CD4-positive, alpha-beta T cell treated with Interleukin-21 for 1 hour (primary cell): ENCODE measurements around the gene LILRA2.
"Not testable (repeated sequence)": the region's sequence is repeated elsewhere in the genome, so short reads cannot be mapped to it uniquely, and the experiment has no call there.

Source experiments
- DNase-seq: peaks from one replicate; pipeline ENCODE4 v3.0.0-alpha.2; 2020

LILRA2 gene

DNA sequence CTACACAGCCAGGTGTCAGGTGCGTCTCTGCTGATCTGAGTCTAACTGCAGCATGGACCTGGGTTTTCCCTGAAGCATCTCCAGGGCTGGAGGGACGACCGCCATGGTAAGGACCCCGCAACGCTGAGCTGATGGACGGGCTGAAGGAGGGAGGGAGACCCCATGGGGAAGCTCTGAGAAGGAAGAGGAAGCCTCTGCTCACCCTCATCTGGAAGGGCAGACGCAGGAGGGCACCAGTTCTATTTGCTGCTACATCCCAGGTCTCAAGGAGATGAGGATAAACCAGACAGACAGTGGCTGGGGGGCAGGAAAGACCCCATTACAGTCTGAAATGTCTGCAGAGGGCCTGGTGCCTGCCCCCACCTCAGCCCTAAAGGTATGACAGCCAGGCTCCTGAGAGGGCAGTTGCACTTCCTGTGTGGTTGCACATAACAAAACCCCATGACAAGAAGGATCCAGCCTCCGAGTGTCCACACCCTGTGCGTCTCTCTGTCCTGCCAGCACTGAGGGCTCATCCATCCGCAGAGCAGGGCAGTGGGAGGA, at the start of gene LILRA2:
Gene LILRA2, plus strand, starts transcription at position 461 of the 543 bp plus-strand sequence. CDS start 89 bp downstream, outside the sequence.
- no peak for DNase-seq

- DNase-seq = no peak
Measured at GRCh38 chr19:54525636-54526035, 48.0 kb upstream of the LILRA2 start.

DNA sequence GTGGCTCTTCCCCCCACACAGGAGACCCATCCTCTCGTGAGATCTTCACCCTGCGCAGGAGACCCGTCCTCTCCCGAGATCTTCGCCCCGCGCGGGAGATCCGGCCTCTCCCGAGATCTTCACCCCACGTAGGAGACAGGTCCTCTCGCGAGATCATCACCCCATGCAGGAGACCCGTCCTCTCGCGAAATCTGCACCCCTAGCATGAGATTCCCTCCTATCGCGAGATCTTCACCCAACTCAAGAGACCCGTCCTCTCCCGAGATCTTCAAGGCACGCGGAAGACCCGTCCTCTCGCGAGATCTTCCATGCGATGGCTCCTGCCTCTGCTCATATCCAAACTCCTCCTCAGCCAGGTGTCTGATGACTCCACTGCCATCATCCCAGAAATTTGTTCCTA, 46.6 kb upstream of the LILRA2 start:
- DNase-seq = no peak

DNA sequence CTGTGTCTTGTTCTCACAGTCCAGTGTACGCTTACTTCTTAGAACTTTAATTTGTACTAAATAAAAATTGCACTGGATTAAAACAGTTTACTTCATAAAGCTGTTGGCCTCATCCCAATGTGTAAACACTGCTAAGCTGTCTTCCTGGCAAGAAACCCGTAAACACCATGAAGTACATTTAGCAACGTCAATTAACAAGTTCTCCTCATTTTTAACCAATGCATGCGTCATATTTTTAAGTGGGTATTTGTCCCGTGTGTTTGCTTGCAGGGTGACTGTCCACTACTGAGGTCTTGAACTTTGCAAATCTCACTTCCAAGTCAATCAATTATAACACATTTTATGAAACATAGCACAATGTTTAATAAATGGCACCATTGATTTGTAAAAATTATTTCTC, 42.7 kb upstream of the LILRA2 start:
- DNase-seq = no peak

DNA sequence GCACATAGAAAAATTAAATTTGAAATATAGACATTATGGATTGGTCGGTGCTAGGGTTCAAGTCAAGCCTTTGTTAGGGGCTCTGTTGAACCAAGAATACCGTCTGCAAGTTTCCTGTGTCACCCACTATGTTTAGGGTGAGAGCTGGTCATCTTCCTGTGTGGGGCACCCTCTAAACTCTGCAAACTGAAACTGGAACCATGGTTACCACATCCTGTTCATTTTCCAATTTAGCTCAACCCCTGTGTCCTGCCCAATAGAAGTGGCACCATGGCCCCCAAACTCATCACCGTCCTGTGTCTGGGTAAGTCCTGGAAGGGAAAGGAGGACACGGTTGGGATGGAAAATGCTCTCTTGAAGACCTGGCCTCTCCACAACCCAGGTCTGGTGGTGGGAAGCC, 41.1 kb upstream of the LILRA2 start:
- DNase-seq = peak; percentile 28

GRCh38 chr19:54533476-54533875, 40.1 kb upstream of the LILRA2 start:
- no peak for DNase-seq

DNA sequence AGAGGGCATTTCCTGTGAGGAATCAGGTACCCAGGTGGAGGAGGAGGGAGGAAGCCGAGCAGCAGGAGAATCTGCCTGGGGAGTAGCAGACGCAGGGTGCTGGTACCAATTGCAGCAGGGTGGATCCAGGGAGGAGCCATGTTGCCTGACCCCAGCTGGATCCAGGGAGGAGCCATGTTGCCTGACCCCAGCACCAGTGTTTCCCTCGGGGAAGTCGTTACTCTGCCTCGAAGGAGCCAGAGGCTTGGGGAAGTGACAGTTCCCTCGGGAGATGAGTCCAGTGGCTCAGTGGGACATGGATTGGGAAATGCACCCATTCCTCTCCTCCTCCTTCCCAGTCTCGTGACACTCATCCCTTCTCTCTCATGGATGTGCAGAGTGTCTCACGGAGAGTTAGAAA, 39.4 kb upstream of the LILRA2 start:
- no peak for DNase-seq

DNA sequence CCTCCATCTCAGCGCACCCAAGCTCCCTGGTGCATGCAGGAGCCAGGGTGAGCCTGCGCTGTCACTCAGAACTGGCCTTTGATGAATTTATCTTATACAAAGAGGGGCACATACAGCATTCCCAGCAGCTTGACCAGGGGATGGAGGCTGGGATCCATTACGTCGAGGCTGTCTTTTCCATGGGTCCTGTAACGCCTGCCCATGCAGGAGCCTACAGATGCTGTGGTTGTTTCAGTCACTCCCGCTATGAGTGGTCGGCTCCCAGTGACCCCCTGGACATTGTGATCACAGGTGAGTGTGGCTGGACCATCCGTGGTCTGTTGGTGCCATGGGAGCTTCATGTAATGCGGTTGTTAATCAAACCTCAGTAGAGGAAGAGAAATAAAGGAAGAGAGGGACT, 38.0 kb upstream of the LILRA2 start:
- DNase-seq = no peak

GRCh38 chr19:54536956-54537355, 36.6 kb upstream of the LILRA2 start:
- no peak for DNase-seq

GRCh38 chr19:54541712-54542111, 31.9 kb upstream of the LILRA2 start:
- no peak for DNase-seq

DNA sequence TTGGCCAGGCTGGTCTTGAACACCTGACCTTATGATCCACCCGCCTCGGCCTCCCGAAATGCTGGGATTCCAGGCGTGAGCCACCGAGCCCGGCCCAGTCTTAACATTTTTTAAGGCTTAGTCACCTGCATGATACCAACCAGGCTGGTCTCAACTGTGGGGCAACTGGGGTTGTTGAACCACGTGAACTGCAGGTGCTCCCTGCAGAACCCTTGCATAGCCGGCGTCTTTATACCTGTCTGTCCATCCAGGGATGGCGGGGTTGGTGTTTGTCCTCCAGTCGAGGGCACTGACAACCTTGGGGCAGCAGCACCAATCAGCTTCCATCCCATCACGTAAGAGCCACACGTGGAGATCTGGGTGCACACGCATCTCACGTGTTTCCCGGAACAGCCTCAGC, 24.8 kb upstream of the LILRA2 start:
- DNase-seq = no peak

DNA sequence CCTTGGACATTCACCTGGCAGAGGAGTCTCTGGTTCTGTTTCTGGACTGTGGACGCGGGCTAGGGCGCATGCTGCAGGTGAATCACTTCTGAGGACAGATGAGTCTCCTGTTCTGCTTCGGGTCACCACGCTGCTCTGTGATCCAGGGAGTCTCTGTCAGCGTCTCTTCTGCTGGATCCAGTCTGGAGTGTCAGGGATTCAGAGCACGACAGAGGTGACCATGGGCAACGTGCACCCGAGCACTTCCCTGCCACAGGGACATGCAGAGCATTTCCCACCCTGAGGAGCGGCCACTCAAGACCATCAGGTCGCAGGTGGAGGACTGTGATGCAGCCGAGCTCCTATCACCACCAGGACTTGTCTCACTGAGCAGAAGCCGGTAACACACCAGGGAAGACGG, 24.4 kb upstream of the LILRA2 start:
- no peak for DNase-seq

DNA sequence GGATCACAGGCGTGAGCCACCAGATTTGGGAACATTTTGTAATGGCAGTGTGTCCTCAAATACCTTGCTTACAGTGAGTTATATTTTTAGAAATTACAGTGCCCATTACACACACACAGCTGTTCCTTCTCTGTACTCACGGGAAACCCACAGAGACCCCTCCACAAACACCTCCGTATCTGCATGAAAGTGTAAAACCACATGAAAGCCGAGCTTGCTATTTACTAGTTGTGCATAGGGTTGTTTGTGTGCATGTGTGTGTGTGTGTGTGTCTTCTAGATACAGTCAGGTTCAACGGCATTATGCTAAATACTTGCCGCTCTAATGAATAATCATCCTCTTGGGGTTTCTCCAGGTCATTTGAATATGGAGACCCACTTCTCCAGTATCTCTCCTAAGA, 22.3 kb upstream of the LILRA2 start:
- DNase-seq = peak; percentile 69

DNA sequence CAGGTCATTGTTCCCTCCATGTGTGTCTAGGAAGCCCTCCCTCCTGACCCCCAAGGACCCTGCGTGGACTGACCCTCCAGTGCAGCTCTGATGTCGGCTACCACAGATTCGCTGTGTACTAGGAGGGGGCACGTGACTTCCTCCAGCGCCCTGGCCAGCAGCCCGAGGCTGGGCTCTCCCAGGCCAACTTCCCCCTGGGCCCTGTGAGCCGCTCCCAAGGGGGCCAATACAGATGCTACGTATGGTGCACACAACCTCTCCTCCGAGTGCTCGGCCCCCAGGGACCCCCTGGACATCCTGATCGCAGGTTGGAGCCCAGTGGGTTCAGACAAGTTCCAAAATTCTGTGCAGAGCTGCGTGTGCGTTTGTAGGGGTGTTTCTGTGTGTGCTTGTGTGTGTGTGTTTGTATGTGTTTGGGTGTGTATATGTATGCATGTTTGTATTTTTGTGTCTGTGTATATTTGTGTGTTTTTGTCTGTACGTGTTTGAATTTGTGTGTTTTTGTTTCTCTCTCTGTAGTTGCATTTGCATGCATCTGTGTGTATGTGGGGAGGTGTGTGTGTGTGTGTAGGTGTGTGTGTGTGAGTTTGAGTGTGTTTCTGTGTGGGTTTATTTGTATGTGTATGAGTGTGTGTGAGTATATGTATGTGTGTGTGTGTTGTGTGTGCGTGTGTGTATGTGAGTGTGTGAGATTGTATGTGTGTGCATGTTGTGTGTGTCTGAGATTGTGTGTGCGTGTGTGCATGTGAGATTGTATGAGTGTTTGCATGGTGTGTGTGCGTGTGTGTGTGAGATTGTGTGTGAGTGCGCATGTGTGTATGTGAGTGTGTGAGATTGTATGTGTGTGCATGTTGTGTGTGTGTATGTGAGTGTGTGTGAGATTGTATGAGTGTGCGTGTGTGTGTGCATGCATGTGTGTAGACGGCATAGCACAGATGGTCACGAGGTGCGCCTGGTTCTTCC, 21.4 kb upstream of the LILRA2 start:
- no peak for DNase-seq

GRCh38 chr19:54552913-54553310, 20.7 kb upstream of the LILRA2 start:
- DNase-seq = no peak

GRCh38 chr19:54554006-54554405, 19.6 kb upstream of the LILRA2 start:
- no peak for DNase-seq

DNA sequence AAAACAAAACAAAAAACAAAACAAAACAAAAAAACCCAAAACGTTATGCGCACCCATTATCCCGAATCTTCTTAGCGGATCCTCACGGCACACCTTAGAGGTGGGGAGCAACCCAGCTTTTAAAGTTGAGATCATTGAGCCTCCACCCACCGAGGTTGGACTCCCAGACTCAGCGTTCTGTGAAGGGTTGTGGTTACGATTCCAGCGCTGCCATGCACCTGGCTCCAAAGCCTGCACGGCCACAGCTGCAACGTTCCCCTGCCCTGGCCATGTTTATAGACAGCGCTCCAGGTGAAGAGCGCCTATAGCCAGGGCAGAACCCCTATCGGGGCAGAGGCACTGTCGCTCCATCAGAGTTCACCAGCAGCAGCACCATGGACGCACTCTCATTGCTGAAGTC, 18.7 kb upstream of the LILRA2 start:
- DNase-seq = no peak

GRCh38 chr19:54556194-54556593, 17.4 kb upstream of the LILRA2 start:
- no peak for DNase-seq

DNA sequence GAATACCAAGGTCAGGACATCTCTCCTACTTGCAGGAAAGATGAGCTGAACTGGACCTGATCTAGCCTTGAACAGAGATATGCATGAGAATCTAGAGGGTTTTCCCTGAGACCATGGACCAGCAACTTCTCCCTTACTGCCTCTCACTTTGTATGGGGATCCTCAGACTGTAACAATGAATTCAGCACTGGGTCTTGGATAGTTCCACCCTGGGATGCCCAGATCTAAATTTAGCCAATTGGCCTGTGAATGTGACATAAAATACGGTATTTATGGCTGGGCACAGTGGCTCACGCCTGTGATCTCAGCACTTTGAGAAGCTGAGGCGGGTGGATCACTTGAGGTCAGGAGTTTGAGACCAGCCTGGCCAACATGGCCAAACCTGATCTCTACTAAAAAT, 15.3 kb upstream of the LILRA2 start:
- no peak for DNase-seq

DNA sequence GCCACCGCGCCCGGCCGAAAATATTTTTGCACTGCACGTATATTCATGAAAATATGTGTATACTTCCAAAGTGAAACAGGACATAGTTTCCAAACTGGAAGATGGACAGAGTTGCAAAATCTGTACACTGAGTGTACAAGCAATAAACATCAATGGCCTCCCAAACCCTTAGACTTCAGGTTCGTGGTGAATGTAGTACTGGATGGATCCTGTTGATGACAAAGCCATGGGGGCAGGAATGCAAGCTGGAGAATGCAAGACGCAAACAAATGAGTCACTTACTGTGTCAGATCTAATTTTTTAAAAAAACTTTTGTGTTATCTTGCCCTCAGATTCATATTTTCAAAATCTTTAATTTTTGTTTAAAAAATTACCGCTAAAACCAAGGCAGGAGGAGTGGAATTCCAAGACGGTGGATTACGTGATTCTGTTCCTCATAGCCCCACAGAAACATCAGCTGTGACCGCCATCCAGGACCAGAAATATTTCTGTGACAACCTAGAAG, 12.7 kb upstream of the LILRA2 start:
- DNase-seq = no peak

- DNase-seq = no peak
Measured at GRCh38 chr19:54561840-54562239, 11.8 kb upstream of the LILRA2 start.

DNA sequence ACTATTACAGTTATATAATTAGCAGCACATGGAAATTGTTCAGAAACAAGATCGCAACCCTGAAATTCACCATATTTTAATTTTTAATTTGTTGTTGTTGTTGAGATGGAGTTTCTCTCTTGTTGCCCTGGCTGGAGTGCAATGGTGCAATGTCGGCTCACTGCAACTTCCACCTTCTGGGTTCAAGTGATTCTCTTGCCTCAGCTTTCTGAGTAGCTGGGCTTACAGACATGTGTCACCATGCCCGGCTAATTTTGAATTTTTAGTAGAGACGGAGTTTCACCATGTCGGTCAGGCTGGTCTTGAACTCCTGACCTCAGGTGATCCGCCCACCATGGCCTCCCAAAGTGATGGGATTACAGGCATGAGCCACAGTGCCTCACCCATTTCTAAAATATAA, 10.4 kb upstream of the LILRA2 start:
- not testable (repeated sequence) for DNase-seq

GRCh38 chr19:54570316-54570715, 3.3 kb upstream of the LILRA2 start:
- no peak for DNase-seq
